Measurements from ENCODE around the gene VCAN.

GRCh38 chr5:83530193-83530592, 58.6 kb downstream of the VCAN start:
- no peak for TF ChIP-seq CTCF (IDR thresholded peaks at IDR 0.05)
- no peak for TF ChIP-seq POLR2A (IDR thresholded peaks at IDR 0.05)

Data from uterus (tissue), 2 donors.